Measurements from ENCODE around the gene CCR2. TPM values are rescaled to one million over a fixed set of nuclear protein-coding genes. Genes with fewer than 3 reads are reported as not detected.
A peak's percentile ranks its signal among the peaks of the same experiment; 100 is the strongest.

The CCR2 gene
- total and polyA plus RNA-seq, 10 donors, result 2.0 to 54.4 (median 19.9) TPM

DNA sequence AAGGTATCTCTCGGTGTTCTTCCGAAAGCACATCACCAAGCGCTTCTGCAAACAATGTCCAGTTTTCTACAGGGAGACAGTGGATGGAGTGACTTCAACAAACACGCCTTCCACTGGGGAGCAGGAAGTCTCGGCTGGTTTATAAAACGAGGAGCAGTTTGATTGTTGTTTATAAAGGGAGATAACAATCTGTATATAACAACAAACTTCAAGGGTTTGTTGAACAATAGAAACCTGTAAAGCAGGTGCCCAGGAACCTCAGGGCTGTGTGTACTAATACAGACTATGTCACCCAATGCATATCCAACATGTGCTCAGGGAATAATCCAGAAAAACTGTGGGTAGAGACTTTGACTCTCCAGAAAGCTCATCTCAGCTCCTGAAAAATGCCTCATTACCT, 4.6 kb downstream of the CCR2 start:
- no peaks in the 10 kb centered on the region for H3K27me3 ChIP-seq (replicated peaks in 1 of 7)
- H3K4me3 ChIP-seq, result peak overlapping the region in 1 of 8 donors; percentile 64
- intact Hi-C loops (cut with DNase I; ENCODE audit: low total_unique reads), result no loop called here
- DNase-seq, result no peak
- H3K4me1 ChIP-seq, result peaks cover 0 to 81% (median 31%) of the 10 kb centered on the region in 6 donors
- H3K36me3 ChIP-seq, result no peaks in the 10 kb centered on the region
- H3K9me3 ChIP-seq, result no peaks in the 10 kb centered on the region
- 79 to 86% (median 84%) methylated on average over 6 of the region's 6 CpGs for WGBS, 5 donors
- no peak overlapping the region for H3K27ac ChIP-seq
- TF ChIP-seq POLR2AphosphoS5 (IDR thresholded peaks at IDR 0.05) (no peak), POLR2A (IDR thresholded peaks at IDR 0.05) (no peak)
- TF ChIP-seq, protein P1, sequence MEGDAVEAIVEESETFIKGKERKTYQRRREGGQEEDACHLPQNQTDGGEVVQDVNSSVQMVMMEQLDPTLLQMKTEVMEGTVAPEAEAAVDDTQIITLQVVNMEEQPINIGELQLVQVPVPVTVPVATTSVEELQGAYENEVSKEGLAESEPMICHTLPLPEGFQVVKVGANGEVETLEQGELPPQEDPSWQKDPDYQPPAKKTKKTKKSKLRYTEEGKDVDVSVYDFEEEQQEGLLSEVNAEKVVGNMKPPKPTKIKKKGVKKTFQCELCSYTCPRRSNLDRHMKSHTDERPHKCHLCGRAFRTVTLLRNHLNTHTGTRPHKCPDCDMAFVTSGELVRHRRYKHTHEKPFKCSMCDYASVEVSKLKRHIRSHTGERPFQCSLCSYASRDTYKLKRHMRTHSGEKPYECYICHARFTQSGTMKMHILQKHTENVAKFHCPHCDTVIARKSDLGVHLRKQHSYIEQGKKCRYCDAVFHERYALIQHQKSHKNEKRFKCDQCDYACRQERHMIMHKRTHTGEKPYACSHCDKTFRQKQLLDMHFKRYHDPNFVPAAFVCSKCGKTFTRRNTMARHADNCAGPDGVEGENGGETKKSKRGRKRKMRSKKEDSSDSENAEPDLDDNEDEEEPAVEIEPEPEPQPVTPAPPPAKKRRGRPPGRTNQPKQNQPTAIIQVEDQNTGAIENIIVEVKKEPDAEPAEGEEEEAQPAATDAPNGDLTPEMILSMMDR (IDR thresholded peaks at IDR 0.05 in 8 of 11, conservative IDR thresholded peaks at IDR 0.05 in 3 of 11), result no peak

DNA sequence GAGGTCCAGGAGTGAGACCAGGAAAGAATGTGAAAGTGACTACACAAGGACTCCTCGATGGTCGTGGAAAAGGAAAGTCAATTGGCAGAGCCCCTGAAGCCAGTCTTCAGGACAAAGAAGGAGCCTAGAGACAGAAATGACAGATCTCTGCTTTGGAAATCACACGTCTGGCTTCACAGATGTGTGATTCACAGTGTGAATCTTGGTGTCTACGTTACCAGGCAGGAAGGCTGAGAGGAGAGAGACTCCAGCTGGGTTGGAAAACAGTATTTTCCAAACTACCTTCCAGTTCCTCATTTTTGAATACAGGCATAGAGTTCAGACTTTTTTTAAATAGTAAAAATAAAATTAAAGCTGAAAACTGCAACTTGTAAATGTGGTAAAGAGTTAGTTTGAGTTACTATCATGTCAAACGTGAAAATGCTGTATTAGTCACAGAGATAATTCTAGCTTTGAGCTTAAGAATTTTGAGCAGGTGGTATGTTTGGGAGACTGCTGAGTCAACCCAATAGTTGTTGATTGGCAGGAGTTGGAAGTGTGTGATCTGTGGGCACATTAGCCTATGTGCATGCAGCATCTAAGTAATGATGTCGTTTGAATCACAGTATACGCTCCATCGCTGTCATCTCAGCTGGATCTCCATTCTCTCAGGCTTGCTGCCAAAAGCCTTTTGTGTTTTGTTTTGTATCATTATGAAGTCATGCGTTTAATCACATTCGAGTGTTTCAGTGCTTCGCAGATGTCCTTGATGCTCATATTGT, 6.0 kb downstream of the CCR2 start:
- no peak for DNase-seq

DNA sequence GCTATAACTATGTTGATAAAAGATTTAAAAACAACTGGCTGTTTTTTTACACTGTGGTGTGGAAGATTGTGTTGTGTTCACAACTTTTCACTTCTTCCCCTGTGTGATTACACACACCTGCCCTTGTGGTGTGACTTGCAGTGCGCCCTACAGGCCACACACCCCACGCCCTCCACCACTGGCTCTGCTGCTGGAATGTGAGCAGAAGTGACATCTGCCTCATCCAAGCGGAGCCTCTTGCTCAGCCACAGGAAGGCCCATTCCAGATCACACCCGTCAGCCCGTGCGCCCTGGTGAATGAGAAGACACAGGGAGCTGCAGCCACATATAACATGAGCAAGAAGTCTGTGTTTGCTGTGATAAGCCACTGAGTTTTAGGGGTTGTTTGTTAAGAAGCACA, 7.0 kb downstream of the CCR2 start:
- H3K4me1 ChIP-seq, result peaks cover 0 to 59% (median 26%) of the 10 kb centered on the region in 6 donors
- H3K36me3 ChIP-seq, result no peaks in the 10 kb centered on the region
- H3K27ac ChIP-seq, result peak overlapping the region in 4 of 8 donors; percentile 34 to 55 (median 52)
- intact Hi-C loops (cut with DNase I; ENCODE audit: low total_unique reads), result no loop called here
- H3K27me3 ChIP-seq (replicated peaks in 1 of 7), result no peaks in the 10 kb centered on the region
- no peak overlapping the region for H3K4me3 ChIP-seq
- H3K9me3 ChIP-seq, result no peaks in the 10 kb centered on the region
- 41 to 68% (median 48%) methylated on average over 6 of the region's 6 CpGs for WGBS, 5 donors
- TF ChIP-seq, protein P1 (IDR thresholded peaks at IDR 0.05 in 8 of 11, conservative IDR thresholded peaks at IDR 0.05 in 3 of 11), result peak in 1 of 11 experiments; percentile 13
- TF ChIP-seq POLR2AphosphoS5 (IDR thresholded peaks at IDR 0.05), result no peak
- DNase-seq, result no peak

More for the DNA sequence above, 6.0 kb downstream of the CCR2 start:
- Histone ChIP-seq H3K27me3 (replicated peaks in 1 of 7) (no peaks in the 10 kb centered on the region), H3K4me3 (no peak overlapping the region), H3K27ac (peak overlapping the region in 5 of 8 donors; percentile 24 to 55 (median 52)), H3K9me3 (no peaks in the 10 kb centered on the region), H3K36me3 (no peaks in the 10 kb centered on the region), H3K4me1 (peaks cover 0 to 68% (median 26%) of the 10 kb centered on the region in 6 donors)
- intact Hi-C loops (cut with DNase I; ENCODE audit: low total_unique reads), result no loop called here
- 47 to 57% (median 49%) methylated on average over 11 of the region's 11 CpGs for WGBS, 5 donors
- TF ChIP-seq POLR2AphosphoS5 (IDR thresholded peaks at IDR 0.05) (no peak), POLR2A (IDR thresholded peaks at IDR 0.05) (no peak)
- TF ChIP-seq, protein P1 (IDR thresholded peaks at IDR 0.05 in 8 of 11, conservative IDR thresholded peaks at IDR 0.05 in 3 of 11), result no peak
